Adrenal gland (tissue), 12 donors: ENCODE data around the gene SLC9C1. TPM values are rescaled to one million over a fixed set of nuclear protein-coding genes. Genes with fewer than 3 reads are reported as not detected.

Experiments used
- DNase-seq, 7 donors: peaks; one replicate each; pipeline ENCODE4 v3.0.0-alpha.2; 2019 to 2020
- H3K27ac ChIP-seq, 5 donors: fragments of 200-600 bp; sonication (generic) in 4 of 5; 1 replicate in 3 of 5; 2 replicates in 2 of 5; pipeline versions ENCODE4 v1.5.1 to v1.8.0; 2016 to 2020; ENCODE audit warnings: mild to moderate bottlenecking in 1 of 5
- H3K27me3 ChIP-seq: fragments of 200-600 bp; 2 replicates; pipeline ENCODE4 v1.8.0; 2021
- H3K36me3 ChIP-seq, 2 donors: fragments of 200-600 bp; replicated peaks in 1 of 2; 1 replicate in 1 of 2; 2 replicates in 1 of 2; pipeline versions ENCODE4 v1.5.1 to v1.8.0; 2018 to 2022
- H3K4me1 ChIP-seq, 2 donors: fragments of 200-600 bp; replicated peaks in 1 of 2; 1 replicate in 1 of 2; 2 replicates in 1 of 2; pipeline versions ENCODE4 v1.5.1 to v1.8.0; 2018 to 2021
- H3K4me3 ChIP-seq, 4 donors: fragments of 200-600 bp; sonication (generic) in 3 of 4; one replicate each; pipeline ENCODE4 v1.5.1; 2016 to 2018
- H3K9me3 ChIP-seq, 3 donors: fragments of 200-600 bp; sonication (generic) in 1 of 3; replicated peaks in 1 of 3; 1 replicate in 2 of 3; 2 replicates in 1 of 3; pipeline versions ENCODE4 v1.5.1 to v1.8.0; 2016 to 2021
- CTCF ChIP-seq, 6 experiments: fragments of 450-650 bp in 4 of 6; fragments of 200-600 bp in 2 of 6; sonication (generic) in 1 of 6; IDR thresholded peaks; 1 replicate in 5 of 6; 2 replicates in 1 of 6; pipeline versions ENCODE4 v1.5.1 to v1.8.0; 2016 to 2021; ENCODE audit warnings: antibody characterized with exemption in 6 of 6, mild to moderate bottlenecking in 2 of 6, moderate library complexity in 1 of 6
- POLR2A ChIP-seq, 2 donors: fragments of 450-650 bp; IDR thresholded peaks; one replicate each; pipeline ENCODE4 v1.6.1; 2017; ENCODE audit warnings: antibody characterized with exemption in 2 of 2, mild to moderate bottlenecking in 2 of 2, moderate library complexity in 1 of 2
- WGBS, 4 donors: extraction: QIAGEN DNeasy Blood & Tissue Kit in 2 of 4; methylation state at CpG; one replicate each; pipeline versions ENCODE4 v1.1.5 to v1.1.7; 2013 to 2017; 5-methylcytosine and 5-hydroxymethylcytosine counted together
- intact Hi-C, 2 donors: fragments of 100-400 bp; cut with DNase I; formaldehyde crosslinking; loops; one replicate each; pipeline versions ENCODE4 v1.14.1 to v1.15.0; 2022 to 2023
- polyA plus RNA-seq, 3 donors: library from polyadenylated mRNA; stranded (reverse); fragments of 200-250 nt in 2 of 3; fragments of 350-450 nt in 1 of 3; fragmentation: Illumina TruSeq in 1 of 3; extraction: RNeasy Lipid Tissue Mini Kit (QIAGEN cat#74804) in 1 of 3; gene quantifications; one replicate each; pipeline ENCODE4 v1.2.3, GENCODE V29; 2013 to 2014
- total RNA-seq, 9 donors: library from RNA; depleted of rRNA in 4 of 9; stranded (reverse); fragments of >200 nt in 4 of 9; fragments of 120-200 nt in 1 of 9; fragmentation: NEBNext Ultra II Directional in 1 of 9; extraction: Animal tissue kit (Norgen Biotek cat#: 25700) in 1 of 9; gene quantifications; one replicate each; pipeline versions ENCODE4 v1.1.0 to v1.2.4, GENCODE V29; 2013 to 2023
- donor health status: healthy with polysubstance abuse.
- donor health status: Bipolar disorder and iron deficiency.
- donor health status: DM: yes; HTN: yes; CAD: no.
- donor health status: DM: no; HTN: no; CAD: no.
- donor health status: DM: no; HTN: no; CAD: no.
- donor health status: DM: yes; HTN: yes; CAD: no.

The SLC9C1 gene
- total and polyA plus RNA-seq, 12 donors = 0.72 TPM; not detected in 11

DNA sequence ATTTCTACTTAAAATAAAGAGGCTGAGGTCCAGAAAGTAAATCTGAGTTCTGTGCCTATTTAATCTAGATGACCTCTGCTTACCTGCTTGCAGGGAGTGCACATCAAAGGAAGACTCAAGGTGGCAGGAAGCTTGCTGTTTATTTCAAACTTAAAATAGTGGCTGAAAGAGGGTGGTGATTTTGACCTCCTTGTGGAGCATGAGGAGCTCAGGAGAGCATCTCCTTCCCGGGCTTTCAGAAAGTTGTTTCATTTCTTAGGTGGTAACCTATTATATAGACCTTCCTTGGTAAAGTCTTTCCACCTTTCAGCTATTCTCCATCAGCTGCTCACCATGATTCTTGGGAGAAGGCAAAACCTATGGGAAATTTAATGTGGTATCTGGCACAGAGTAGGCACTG lies 161.5 kb downstream of the SLC9C1 start:
- TF ChIP-seq POLR2A (IDR thresholded peaks at IDR 0.05) (no peak), CTCF (IDR thresholded peaks at IDR 0.05) (no peak)
- Histone ChIP-seq H3K27me3 (no peaks in the 10 kb centered on the region), H3K9me3 (no peaks in the 10 kb centered on the region), H3K4me1 (no peaks in the 10 kb centered on the region), H3K4me3 (no peak overlapping the region), H3K36me3 (no peaks in the 10 kb centered on the region), H3K27ac (no peak overlapping the region)
- no peak for DNase-seq
- intact Hi-C loops = no loop called here
- WGBS, 4 donors = 85 to 100% (median 92%) methylated on average over 1 of the region's 1 CpG

GRCh38 chr3:112132088-112132487 lies 161.9 kb downstream of the SLC9C1 start:
- Histone ChIP-seq H3K36me3 (no peaks in the 10 kb centered on the region), H3K27ac (no peak overlapping the region), H3K9me3 (no peaks in the 10 kb centered on the region), H3K27me3 (no peaks in the 10 kb centered on the region), H3K4me3 (no peak overlapping the region), H3K4me1 (peaks cover 0 to 4% of the 10 kb centered on the region in 2 donors)
- TF ChIP-seq POLR2A (IDR thresholded peaks at IDR 0.05) = no peak
- TF ChIP-seq CTCF (IDR thresholded peaks at IDR 0.05) = no peak
- intact Hi-C loops = no loop called here
- DNase-seq = no peak
- WGBS, 4 donors = 92 to 97% (median 95%) methylated on average over 3 of the region's 3 CpGs

GRCh38 chr3:112131111-112131510 lies 162.9 kb downstream of the SLC9C1 start:
- WGBS, 4 donors = 90 to 93% (median 91%) methylated on average over 3 of the region's 3 CpGs
- intact Hi-C loops = no loop called here
- TF ChIP-seq CTCF (IDR thresholded peaks at IDR 0.05) (no peak), POLR2A (IDR thresholded peaks at IDR 0.05) (no peak)
- H3K36me3 ChIP-seq = no peaks in the 10 kb centered on the region
- no peak for DNase-seq
- no peaks in the 10 kb centered on the region for H3K9me3 ChIP-seq
- H3K27me3 ChIP-seq = no peaks in the 10 kb centered on the region
- peaks cover 4 to 14% of the 10 kb centered on the region in 2 donors for H3K4me1 ChIP-seq
- no peak overlapping the region for H3K4me3 ChIP-seq
- no peak overlapping the region for H3K27ac ChIP-seq

- Histone ChIP-seq H3K27ac (no peak overlapping the region), H3K4me1 (peaks cover 4 to 14% of the 10 kb centered on the region in 2 donors), H3K36me3 (no peaks in the 10 kb centered on the region), H3K9me3 (no peaks in the 10 kb centered on the region), H3K27me3 (no peaks in the 10 kb centered on the region), H3K4me3 (no peak overlapping the region)
- intact Hi-C loops = no loop called here
- no peak for TF ChIP-seq POLR2A (IDR thresholded peaks at IDR 0.05)
- no peak for TF ChIP-seq CTCF (IDR thresholded peaks at IDR 0.05)
- WGBS, 4 donors = 80 to 91% (median 87%) methylated on average over 3 of the region's 3 CpGs
- no peak for DNase-seq
Measured at GRCh38 chr3:112130638-112130993, 163.4 kb downstream of the SLC9C1 start.
